OCI-LY1 (cell line): ENCODE measurements around the gene RBMS1.

Experiments used
- H2AFZ ChIP-seq: fragments of 200-600 bp; sonication (generic), shearing (Covaris generic); 2 replicates; pipeline ENCODE4 v1.6.0; 2014; ENCODE audit warnings: antibody characterized with exemption, mild to moderate bottlenecking, low read length
- H3F3A ChIP-seq: fragments of 200-600 bp; sonication (generic), shearing (Covaris generic); 2 replicates; pipeline ENCODE4 v1.6.0; 2014; ENCODE audit warnings: mild to moderate bottlenecking, antibody characterized with exemption, low read length, moderate library complexity; ENCODE audit not compliant: insufficient read depth
- H3K27ac ChIP-seq: fragments of 200-600 bp; sonication (generic); 2 replicates; pipeline ENCODE4 v1.5.1; 2014; ENCODE audit warnings: low read length, mixed run types, mild to moderate bottlenecking, low read depth; ENCODE audit not compliant: poor library complexity, severe bottlenecking
- H3K27me3 ChIP-seq: fragments of 200-600 bp; sonication (generic); 2 replicates; pipeline ENCODE4 v1.6.0; 2014; ENCODE audit warnings: antibody characterized with exemption, mild to moderate bottlenecking, low read length, moderate library complexity; ENCODE audit not compliant: insufficient read depth
- H3K36me3 ChIP-seq: fragments of 200-600 bp; sonication (generic); 2 replicates; pipeline ENCODE4 v1.6.1; 2014; ENCODE audit warnings: mild to moderate bottlenecking, antibody characterized with exemption, low read length, moderate library complexity, mixed read lengths; ENCODE audit not compliant: insufficient read depth
- H3K4me1 ChIP-seq: fragments of 200-600 bp; sonication (generic); 2 replicates; pipeline ENCODE4 v1.5.1; 2014; ENCODE audit warnings: mild to moderate bottlenecking, low read length, moderate library complexity; ENCODE audit not compliant: insufficient read depth, severe bottlenecking
- H3K4me2 ChIP-seq: fragments of 200-600 bp; sonication (generic), shearing (Covaris generic); 2 replicates; pipeline ENCODE4 v1.6.1; 2014; ENCODE audit warnings: low read length
- H3K4me3 ChIP-seq: fragments of 200-600 bp; sonication (generic); 2 replicates; pipeline ENCODE4 v1.5.1; 2014; ENCODE audit warnings: low read length, low read depth, mild to moderate bottlenecking, mixed read lengths; ENCODE audit not compliant: poor library complexity, severe bottlenecking
- H3K79me2 ChIP-seq: fragments of 200-600 bp; shearing (Covaris generic); 2 replicates; pipeline ENCODE4 v1.6.1; 2016; ENCODE audit warnings: mixed run types, low read length, mixed read lengths; ENCODE audit not compliant: insufficient read depth
- H3K9ac ChIP-seq: fragments of 200-600 bp; sonication (generic), shearing (Covaris generic); 2 replicates; pipeline ENCODE4 v1.6.1; 2014; ENCODE audit warnings: mild to moderate bottlenecking, low read length, mixed read lengths
- H3K9me2 ChIP-seq: fragments of 200-600 bp; sonication (generic), shearing (Covaris generic); 2 replicates; pipeline ENCODE4 v1.6.1; 2014; ENCODE audit warnings: low read depth, mild to moderate bottlenecking, low read length, mixed read lengths
- H3K9me3 ChIP-seq: fragments of 200-600 bp; shearing (Covaris generic); 2 replicates; pipeline ENCODE4 v1.6.1; 2014; ENCODE audit warnings: low read length, mixed read lengths
- H4K20me1 ChIP-seq: fragments of 200-600 bp; sonication (generic), shearing (Covaris generic); 2 replicates; pipeline ENCODE4 v1.6.0; 2016; ENCODE audit warnings: mild to moderate bottlenecking, low read length; ENCODE audit not compliant: insufficient read depth
- CTCF ChIP-seq: fragments of 200-600 bp; sonication (generic), shearing (Covaris generic); IDR thresholded peaks from 2 replicates; pipeline ENCODE4 v1.5.1; 2017; ENCODE audit warnings: mild to moderate bottlenecking, antibody characterized with exemption, low read length, moderate library complexity, mixed read lengths
- EZH2 ChIP-seq: fragments of 200-600 bp; sonication (generic), shearing (Covaris generic); IDR thresholded peaks from 2 replicates; pipeline ENCODE4 v1.8.0; 2017; ENCODE audit warnings: borderline replicate concordance, mixed run types, mild to moderate bottlenecking, antibody characterized with exemption, low read length, moderate library complexity, mixed read lengths

RBMS1 gene

GRCh38 chr2:160538115-160538514 lies 44.5 kb upstream of the RBMS1 start:
- Histone ChIP-seq H3K4me2 (no peak overlapping the region), H3K9ac (no peak overlapping the region), H3K27ac (no peak overlapping the region), H3K9me3 (no peaks in the 10 kb centered on the region), H4K20me1 (no peaks in the 10 kb centered on the region), H3K79me2 (no peaks in the 10 kb centered on the region), H3K27me3 (no peaks in the 10 kb centered on the region), H2AFZ (no peak overlapping the region), H3K4me1 (no peaks in the 10 kb centered on the region), H3F3A (no peaks in the 10 kb centered on the region), H3K9me2 (no peaks in the 10 kb centered on the region), H3K36me3 (no peaks in the 10 kb centered on the region), H3K4me3 (no peak overlapping the region)
- TF ChIP-seq EZH2: no peak
- TF ChIP-seq CTCF: no peak

GRCh38 chr2:160534996-160535395 lies 41.4 kb upstream of the RBMS1 start:
- H3F3A ChIP-seq: no peaks in the 10 kb centered on the region
- no peaks in the 10 kb centered on the region for H3K9me3 ChIP-seq
- H4K20me1 ChIP-seq: no peaks in the 10 kb centered on the region
- H3K27ac ChIP-seq: no peak overlapping the region
- no peaks in the 10 kb centered on the region for H3K36me3 ChIP-seq
- H3K9ac ChIP-seq: no peak overlapping the region
- H3K79me2 ChIP-seq: no peaks in the 10 kb centered on the region
- TF ChIP-seq CTCF (no peak), EZH2 (no peak)
- H3K4me3 ChIP-seq: no peak overlapping the region
- no peak overlapping the region for H2AFZ ChIP-seq
- no peaks in the 10 kb centered on the region for H3K27me3 ChIP-seq
- H3K4me1 ChIP-seq: no peaks in the 10 kb centered on the region
- H3K4me2 ChIP-seq: no peak overlapping the region
- H3K9me2 ChIP-seq: no peaks in the 10 kb centered on the region

GRCh38 chr2:160534249-160534648 lies 40.6 kb upstream of the RBMS1 start:
- H3F3A ChIP-seq: no peaks in the 10 kb centered on the region
- no peaks in the 10 kb centered on the region for H3K79me2 ChIP-seq
- no peak overlapping the region for H3K4me3 ChIP-seq
- H3K27me3 ChIP-seq: no peaks in the 10 kb centered on the region
- H3K27ac ChIP-seq: no peak overlapping the region
- TF ChIP-seq CTCF (no peak), EZH2 (no peak)
- no peaks in the 10 kb centered on the region for H3K9me3 ChIP-seq
- no peak overlapping the region for H3K9ac ChIP-seq
- H3K9me2 ChIP-seq: no peaks in the 10 kb centered on the region
- H2AFZ ChIP-seq: no peak overlapping the region
- no peaks in the 10 kb centered on the region for H3K36me3 ChIP-seq
- H3K4me2 ChIP-seq: no peak overlapping the region
- H4K20me1 ChIP-seq: no peaks in the 10 kb centered on the region
- H3K4me1 ChIP-seq: no peaks in the 10 kb centered on the region
